Renal cortex interstitium (tissue), 11 donors: ENCODE results near the gene CPED1. TPM values are rescaled to one million over a fixed set of nuclear protein-coding genes. Genes with fewer than 3 reads are reported as not detected.

ENCODE experiments used
- DNase-seq, 11 donors: peaks; one replicate each; pipeline ENCODE4 v3.0.0-alpha.2; 2013; ENCODE audit warnings: low read depth in 9 of 11, low spot score in 4 of 11; ENCODE audit errors: extremely low read depth in 1 of 11
- polyA plus RNA-seq, 3 donors: library from polyadenylated mRNA; unstranded; fragments of 120-200 nt; gene quantifications; one replicate each; pipeline ENCODE4 v1.2.1, GENCODE V29; 2013; ENCODE audit not compliant: insufficient read length in 3 of 3

Gene CPED1
- polyA plus RNA-seq, 3 donors = 37.1 to 43.9 (median 43.3) TPM

GRCh38 chr7:121151774-121152221, 163.3 kb downstream of the CPED1 start:
- DNase-seq = no peak

GRCh38 chr7:121153411-121153810, 164.9 kb downstream of the CPED1 start:
- no peak for DNase-seq

GRCh38 chr7:121153995-121154394, 165.5 kb downstream of the CPED1 start:
- no peak for DNase-seq

GRCh38 chr7:121156825-121157224, 168.3 kb downstream of the CPED1 start:
- no peak for DNase-seq

- no peak for DNase-seq
These were observed 168.8 kb downstream of the CPED1 start for GRCh38 chr7:121157341-121157751.

DNA sequence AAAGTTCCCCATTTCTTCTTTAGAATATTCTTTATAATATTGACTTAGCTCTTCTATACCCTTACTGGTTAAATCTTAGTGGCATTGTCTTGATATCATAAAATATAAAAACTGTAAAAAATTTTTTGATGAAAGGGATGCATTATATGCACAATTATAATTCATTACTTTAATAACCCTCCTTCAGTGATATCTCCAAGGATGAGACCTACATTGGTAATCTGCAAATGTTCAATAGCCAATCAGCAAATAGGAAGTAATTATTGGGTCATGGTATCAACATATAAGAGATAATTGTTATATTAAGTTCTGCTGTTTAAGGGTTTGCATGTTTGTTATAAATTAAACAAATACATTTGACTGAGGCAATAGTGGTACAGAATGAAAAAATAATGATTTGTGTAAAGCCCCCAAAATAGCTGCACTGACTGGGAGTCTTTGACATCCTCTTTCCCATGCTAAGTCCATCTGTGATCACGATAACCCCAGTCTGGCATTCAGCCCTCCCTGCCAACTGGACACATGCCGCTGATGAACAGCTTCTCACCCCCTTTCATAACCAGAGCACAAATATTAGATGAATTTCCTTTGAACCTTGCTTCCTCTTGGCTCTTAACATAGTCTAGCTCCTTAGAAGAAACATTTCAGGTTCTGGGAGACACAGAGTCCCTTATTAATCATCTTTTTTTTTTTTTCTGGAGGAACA, 169.5 kb downstream of the CPED1 start:
- no peak for DNase-seq

DNA sequence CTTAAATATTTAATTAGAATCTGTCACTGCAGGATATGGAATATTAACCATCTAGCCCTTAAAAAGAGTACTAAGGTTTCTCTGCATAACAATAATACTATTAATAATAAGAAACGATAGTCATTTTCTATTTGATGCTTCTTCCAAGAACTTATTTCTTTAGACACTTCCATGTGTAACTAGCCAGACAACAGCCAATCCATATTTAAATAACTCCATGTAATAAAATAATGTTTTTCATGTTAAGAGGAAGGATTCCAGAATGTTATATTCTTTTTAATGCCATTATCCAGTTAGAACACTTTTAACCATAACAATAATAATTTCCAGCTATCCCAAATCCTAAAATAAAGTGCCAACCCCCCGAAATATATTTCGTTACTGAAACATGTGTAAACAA, 170.2 kb downstream of the CPED1 start:
- DNase-seq = no peak

- no peak for DNase-seq
These were observed 171.0 kb downstream of the CPED1 start for GRCh38 chr7:121159553-121159952.

DNA sequence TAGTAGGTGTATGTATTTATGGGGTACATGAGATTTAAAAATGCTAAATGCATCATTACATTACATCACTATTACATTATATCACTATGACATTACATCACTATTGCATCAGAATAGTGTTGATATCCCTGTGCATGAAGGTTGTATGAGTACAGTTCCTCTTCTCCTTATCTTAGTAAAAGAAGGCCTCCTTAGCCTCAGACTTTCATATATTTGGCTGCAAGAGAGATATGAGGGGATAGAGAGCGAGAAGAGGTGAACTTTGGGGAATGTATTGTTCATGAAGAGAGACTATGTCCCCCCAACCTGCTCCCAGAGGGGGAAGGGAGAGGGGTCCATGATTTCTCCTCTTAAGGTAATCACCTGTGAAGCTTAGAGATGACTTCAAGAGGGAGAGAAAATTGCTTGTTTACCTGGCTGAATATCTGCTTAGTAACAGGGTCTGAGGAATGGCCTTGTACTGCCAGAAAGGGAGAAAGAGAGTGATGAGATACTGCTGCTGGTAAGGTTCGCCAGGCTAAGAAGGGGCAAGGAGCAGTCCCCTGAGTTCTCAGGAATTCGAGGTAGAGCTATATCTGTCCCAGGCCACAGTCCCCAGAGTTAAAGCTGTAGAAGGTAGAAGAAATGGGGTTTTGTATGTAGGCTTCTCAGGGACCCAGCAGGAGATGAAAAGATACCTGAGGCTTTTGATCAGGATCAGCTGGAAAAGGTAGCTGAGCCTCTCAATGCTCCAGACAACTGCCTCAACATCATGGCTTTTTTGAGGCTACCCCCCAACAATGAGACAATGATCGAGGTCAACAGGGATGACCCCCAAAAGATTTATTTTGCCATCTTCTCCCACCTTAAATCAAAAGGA, 171.9 kb downstream of the CPED1 start:
- DNase-seq = no peak

- DNase-seq = no peak
These were observed 175.2 kb downstream of the CPED1 start for GRCh38 chr7:121163699-121164098.

GRCh38 chr7:121164247-121164646, 175.7 kb downstream of the CPED1 start:
- DNase-seq = no peak

DNA sequence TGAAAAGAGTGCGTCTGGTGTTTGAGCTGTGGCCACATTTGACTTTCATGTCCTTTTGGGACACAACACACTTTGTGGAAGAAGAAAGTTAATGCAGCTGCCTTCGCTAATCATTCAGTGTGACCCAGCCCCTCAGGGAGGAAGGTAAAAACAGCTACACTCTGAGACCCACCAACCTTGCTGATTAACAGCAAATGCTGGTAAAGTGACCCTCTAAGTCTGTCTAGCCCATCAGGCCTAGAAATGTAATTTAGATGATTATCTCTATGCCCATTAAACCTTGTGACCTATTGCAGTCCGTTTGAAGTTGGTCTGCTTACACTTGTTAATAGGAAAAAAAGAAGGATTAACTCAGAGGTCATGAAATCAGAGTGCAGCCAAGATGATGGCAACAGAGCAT, 178.4 kb downstream of the CPED1 start:
- no peak for DNase-seq

DNA sequence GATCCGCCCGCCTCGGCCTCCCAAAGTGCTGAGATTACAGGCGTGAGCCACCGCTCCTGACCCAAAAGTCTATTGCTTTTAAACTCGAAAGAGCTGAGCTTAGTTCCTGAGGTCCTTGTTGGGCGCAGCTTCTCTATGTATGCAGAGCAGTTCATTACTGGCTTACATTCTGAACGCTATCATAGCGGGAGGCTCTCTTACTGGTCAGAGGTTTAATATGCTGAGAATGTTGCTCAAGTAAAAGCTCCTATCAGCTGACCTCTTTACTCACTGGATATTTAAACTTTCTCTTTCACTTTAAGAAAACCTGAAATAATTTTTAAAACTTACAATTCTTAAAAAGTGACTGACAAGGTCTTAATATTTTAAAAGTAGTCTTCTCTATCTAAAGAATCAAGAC, 179.5 kb downstream of the CPED1 start:
- no peak for DNase-seq

DNA sequence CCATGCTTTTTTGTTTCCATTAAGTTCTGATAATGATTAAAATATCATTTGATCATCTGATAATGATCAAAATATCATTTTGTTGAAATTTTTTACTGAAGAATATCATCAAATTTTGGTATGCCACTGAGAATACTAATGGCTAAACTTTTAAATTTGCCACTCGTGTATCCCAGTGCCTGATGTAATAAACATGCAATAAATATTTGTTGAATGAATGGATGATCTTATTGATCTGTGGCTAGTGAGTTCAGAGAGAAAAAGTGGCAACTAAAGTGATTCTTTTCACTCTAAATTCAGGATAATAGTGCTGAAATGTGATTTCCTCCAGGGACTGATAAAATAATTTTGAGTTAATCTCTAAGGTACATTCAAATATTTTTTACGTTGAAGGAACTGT, 181.0 kb downstream of the CPED1 start:
- DNase-seq = no peak

- no peak for DNase-seq
These were observed 184.0 kb downstream of the CPED1 start for GRCh38 chr7:121172484-121172883.

DNA sequence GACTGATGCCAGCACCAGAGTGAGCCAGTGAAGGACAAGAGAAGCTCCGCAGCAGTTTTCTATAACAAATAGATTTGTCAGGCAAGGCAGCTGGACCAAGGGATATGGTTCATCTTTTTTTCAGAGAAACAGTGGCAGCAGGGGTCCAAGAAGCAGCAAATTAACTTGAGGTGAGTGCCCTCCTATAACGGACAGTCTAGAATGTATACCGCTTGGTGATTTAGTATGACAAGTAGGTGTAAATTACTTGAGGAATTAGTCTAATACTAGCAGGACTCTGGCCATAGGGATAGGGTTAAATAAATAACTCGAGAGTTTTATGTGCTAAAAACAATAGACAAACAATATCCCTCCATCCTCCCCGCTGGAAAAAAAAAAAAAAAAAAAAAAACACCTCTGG, 187.3 kb downstream of the CPED1 start:
- peak in 1 of 11 donors; percentile 6 for DNase-seq

DNA sequence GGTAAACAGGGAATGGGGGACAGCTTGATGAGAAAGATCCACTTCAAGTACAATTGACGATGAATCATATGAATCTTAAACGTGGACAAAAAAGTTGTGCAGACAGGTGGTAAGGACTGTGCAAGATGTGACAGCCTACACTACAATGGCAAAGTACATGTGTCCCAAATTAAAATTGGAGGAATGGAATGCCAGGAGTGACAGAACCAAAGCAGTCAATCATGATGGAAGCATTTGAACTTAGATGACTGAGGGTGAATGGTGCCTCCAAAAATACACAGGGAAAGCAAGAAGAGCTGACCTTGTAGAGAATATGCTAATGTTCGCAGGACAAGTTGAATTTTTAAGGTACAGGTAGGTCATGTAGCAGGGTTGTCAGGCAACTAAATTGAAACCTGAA, 189.9 kb downstream of the CPED1 start:
- DNase-seq = no peak

DNA sequence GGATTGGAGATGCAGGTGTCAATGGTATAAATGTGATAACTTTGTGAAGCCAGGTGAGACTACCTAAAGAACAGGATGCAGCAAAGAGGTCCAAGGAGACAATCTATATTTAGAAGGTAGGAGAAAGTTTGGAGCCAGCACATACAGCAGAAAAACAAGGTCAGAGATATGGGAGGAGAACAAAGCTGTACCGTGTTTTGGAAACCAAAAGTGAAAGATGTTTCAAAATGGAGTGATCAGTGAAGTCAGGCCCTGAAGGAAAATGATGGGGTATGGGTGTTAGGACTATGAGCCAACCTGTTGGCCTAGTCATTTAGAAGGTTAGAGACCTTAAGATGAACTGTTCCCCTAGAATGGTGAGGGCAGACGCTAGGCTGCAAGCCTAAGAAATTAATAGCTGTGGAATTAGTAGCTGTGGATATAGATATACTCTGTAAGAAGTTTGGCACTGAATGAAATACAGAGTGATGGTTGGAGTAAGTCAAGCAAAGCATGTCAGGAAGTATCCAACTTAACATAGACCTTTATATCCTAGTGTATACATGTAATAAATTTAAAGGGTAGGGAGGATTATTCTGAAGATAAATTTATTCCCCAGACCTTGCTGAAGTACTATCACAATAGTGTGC, 190.5 kb downstream of the CPED1 start:
- no peak for DNase-seq

DNA sequence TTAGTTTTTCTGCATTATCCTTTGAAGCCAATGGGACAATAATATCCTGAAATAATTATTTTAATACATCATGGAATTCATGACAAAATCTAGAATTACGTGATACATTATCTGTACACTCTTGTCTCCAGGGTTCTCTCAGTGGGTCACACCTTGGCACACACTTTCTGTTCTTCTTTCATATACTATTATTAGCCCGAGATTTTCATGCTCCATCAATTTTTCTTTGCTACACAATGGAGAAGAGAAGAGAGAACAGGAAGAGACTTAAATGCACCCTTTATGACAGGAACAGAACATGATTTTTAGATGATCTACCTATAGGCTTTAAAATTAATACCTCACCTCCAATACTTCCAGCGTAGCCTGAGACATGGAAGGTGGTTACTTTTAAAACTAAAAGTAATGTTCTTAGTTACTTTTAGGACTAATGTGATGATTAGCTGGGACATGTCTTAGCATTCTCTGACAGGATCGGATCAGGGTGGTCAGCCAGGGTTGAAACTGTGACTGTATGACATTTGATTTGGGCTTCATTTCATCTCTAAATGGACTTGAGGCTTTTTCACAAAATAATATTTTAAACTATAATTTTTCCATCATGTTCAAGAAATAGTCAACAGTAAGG, 192.0 kb downstream of the CPED1 start:
- DNase-seq = no peak

- DNase-seq = no peak
These were observed 192.8 kb downstream of the CPED1 start for GRCh38 chr7:121181357-121181756.
